Left colon (tissue), 2 donors: ENCODE results near the gene DRAP1. TPM values are rescaled to one million over a fixed set of nuclear protein-coding genes. Genes with fewer than 3 reads are reported as not detected.
A peak's percentile ranks its signal among the peaks of the same experiment; 100 is the strongest.

Experiments
- ATAC-seq: fragments of 200-7000 bp; cut with Tn5 transposase; one replicate; pipeline ENCODE4 v1.9.1; 2020; ENCODE audit warnings: mild to moderate bottlenecking, moderate library complexity
- DNase-seq, 2 donors: peaks; one replicate each; pipeline ENCODE4 v3.0.0-alpha.2; 2020
- intact Hi-C, 2 donors: fragments of 100-400 bp; cut with DNase I in 1 of 2; cut with micrococcal nuclease in 1 of 2; formaldehyde crosslinking; loops; one replicate each; pipeline versions ENCODE4 v1.11.2 to v1.14.0; 2022; cut with DNase I, micrococcal nuclease
- total RNA-seq, 2 donors: library from RNA; stranded (reverse); fragmentation: NEBNext Ultra II Directional; extraction: Animal tissue kit (Norgen Biotek cat#: 25700); gene quantifications; one replicate each; pipeline ENCODE4 v1.2.1, GENCODE V29; 2021
- donor health status: DM: no; HTN: no; CAD: no.
- donor health status: DM: yes; HTN: yes; CAD: no.

The DRAP1 gene
- total RNA-seq, 2 donors from 2014 or later, result 47.3 to 53.4 TPM

DNA sequence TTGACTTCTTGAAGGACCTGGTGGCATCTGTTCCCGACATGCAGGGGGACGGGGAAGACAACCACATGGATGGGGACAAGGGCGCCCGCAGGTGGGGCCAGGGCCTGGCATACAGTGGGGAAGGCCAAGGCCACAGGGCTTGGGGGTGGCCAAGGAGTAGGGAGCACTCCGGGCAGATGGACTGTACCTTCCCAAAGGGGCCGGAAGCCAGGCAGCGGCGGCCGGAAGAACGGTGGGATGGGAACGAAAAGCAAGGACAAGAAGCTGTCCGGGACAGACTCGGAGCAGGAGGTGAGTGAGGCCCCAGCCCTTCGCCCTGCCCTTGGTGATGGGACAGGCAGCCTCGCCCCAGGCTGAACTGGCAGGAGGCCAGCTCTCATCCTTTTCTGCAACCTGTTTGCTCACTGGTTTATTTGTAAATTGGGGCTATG lies 1.2 kb downstream of the DRAP1 start:
- DNase-seq, result peak in 1 of 2 donors; percentile 49
- intact Hi-C loops, result no loop called here

GRCh38 chr11:65921033-65921555 lies 1.9 kb downstream of the DRAP1 start:
- intact Hi-C loops, result no loop called here
- no peak for ATAC-seq

More for the DNA sequence above, 1.2 kb downstream of the DRAP1 start:
- ATAC-seq, result no peak

GRCh38 chr11:65921876-65922275 lies 2.6 kb downstream of the DRAP1 start:
- DNase-seq (no peak), ATAC-seq (no peak)
- intact Hi-C loops, result no loop called here

More at GRCh38 chr11:65921033-65921555, 1.9 kb downstream of the DRAP1 start:
- DNase-seq, result no peak

GRCh38 chr11:65922565-65922964 lies 3.3 kb downstream of the DRAP1 start:
- intact Hi-C loops, result no loop called here
- ATAC-seq, result no peak
- DNase-seq, result no peak

DNA sequence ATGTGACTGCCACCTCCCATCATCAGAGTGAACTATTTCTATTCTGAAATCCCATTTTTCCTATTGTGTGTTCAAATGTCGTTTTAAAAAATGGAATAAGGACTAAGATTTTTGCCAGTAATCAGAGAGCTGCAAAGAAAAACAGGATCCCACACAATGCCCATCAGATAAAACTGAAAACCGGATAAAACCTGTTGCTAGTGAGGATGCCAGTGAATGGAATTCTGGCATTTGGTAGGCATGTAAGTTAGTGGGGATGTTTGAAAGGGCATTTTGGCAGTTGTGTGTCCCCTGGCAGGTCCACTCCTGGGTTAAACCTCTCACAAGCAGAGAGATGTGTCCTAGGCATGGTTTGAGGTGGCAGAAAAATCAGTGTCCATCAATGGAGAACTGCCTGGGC lies 6.2 kb downstream of the DRAP1 start:
- ATAC-seq, result no peak
- intact Hi-C loops, result no loop called here
- DNase-seq, result no peak

DNA sequence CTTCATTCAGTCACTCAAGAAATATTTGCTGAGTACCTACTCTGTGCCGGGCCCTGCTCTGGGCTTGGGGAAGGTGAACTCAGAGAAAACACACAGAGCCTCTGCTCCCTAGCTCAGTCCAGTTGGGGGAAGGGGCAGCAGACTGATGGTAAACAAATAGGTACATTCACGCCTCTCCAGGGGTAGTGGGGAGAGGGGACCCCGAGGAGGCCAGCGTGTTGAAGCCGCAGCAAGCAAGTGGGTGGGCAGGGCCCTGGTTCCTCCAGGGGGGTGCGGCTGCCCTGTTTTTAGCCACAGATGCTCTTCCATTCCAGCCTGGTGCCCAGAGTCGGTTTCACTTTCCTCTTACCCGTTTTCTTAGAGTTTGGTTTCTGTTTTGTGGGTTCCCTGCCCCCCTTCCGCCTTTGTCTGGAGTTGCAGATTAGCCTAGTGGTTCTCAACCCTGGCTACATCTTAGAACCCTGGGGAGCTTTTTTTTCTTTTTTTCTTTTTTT lies 8.7 kb downstream of the DRAP1 start:
- DNase-seq (peak; percentile 46 to 64), ATAC-seq (peak; percentile 32)
- intact Hi-C loops, result no loop called here

- intact Hi-C loops, result no loop called here
- no peak for DNase-seq
- no peak for ATAC-seq
These were observed 9.4 kb downstream of the DRAP1 start for GRCh38 chr11:65928667-65929066.

DNA sequence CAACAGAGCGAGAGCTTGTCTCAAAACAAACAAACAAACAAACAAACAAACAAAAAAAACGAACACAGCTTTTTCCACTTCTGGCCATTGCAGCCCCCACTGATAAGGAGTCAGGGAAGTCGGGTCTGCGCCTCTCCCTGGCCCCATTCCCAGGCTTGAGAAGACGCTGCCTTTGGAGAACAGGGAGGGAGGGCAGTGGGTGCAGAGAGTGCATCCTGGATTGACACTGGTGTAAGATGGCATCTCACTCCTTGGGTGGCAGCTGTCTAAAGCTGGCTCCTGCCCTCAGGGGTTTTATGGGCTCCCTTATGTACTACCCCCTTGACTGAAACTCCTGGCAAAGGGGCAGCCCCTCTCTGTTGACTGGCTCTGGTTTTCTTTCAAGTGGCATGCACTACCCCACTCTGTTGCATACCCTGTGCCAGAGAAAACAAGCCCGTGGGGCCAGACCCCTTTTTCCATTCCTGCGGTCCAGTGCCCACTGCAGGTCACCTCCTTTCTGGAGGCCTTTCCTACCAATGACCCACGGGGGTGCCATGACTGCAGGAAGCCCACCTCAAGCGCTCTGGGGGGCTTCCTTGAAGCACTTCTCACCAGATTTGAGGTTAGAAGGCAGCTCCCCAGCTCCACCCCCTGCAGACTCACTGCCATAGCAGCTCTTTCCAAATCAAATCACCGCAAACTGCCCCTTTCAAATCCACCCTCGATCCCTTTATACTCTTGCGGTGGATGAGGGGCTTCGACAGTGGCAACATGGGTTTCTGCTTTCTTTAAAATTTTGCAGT lies 12.7 kb downstream of the DRAP1 start:
- no peak for DNase-seq
- intact Hi-C loops, result no loop called here
- no peak for ATAC-seq

GRCh38 chr11:65932558-65932919 lies 13.3 kb downstream of the DRAP1 start:
- no peak for DNase-seq
- intact Hi-C loops, result no loop called here
- no peak for ATAC-seq

GRCh38 chr11:65934014-65934413 lies 14.8 kb downstream of the DRAP1 start:
- DNase-seq, result no peak
- intact Hi-C loops, result no loop called here
- ATAC-seq, result no peak

DNA sequence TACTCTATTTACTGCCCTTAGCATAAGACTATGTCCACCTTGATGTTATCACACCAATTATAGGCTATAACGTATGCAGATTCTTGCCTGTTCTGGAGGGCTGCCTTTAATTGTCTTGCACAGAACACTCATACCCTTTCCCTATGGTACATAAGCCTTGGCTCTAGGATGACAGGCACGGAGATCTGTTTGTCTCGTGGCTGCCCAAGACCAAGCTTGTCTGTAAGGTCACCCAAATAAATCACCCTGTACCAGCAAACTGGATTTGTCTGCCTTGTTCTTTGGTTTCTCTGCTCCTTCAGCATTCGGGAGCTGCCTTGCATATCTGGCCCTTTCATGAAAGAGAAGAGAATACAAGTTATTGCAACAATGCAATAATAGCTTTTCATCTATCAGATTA lies 18.5 kb downstream of the DRAP1 start:
- intact Hi-C loops, result no loop called here
- no peak for ATAC-seq
- no peak for DNase-seq

GRCh38 chr11:65941720-65942310 lies 22.6 kb downstream of the DRAP1 start:
- intact Hi-C loops, result no loop called here
- ATAC-seq, result no peak
- no peak for DNase-seq

DNA sequence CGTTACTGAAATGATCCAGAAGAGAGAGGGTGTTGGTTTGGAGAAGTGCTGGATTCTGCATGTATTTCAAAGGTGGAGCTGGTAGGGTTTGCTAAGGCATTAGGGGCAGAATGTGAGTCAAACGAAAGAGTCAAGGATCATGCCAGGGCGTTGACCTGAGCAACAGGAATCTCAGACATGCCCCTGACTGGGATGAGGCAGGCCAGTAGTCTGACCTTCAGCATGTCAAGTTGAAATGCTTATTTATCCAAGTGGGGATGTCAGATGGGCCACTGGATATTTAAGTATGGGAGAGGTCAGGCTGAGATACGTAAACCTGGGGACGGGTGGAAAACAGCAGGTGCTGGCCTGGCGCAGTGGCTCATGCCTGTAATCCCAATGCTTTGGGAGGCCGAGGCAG lies 23.3 kb downstream of the DRAP1 start:
- no peak for ATAC-seq
- no peak for DNase-seq
- intact Hi-C loops, result no loop called here

- intact Hi-C loops, result no loop called here
- ATAC-seq, result no peak
- DNase-seq, result no peak
These were observed 25.0 kb downstream of the DRAP1 start for GRCh38 chr11:65944191-65944590.

DNA sequence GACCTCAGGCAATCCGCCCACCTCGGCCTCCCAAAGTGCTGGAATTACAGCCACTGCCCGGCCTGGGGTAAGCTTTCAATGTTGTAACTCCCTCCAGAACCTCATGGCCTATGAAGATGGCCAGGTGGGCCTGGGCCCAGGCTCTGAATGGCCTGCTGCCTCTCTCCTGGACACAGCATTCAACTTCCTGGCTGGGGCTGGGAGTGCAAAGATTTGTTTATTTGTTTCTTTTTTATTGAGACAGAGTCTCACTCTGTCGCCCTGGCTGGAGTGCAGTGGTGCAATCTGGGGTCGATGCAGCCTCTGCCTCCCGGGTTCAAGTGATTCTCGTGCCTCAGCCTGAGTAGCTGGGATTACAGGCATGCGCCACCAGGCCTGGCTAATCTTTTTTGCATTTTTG lies 25.5 kb downstream of the DRAP1 start:
- ATAC-seq, result no peak
- DNase-seq, result no peak
- intact Hi-C loops, result no loop called here

DNA sequence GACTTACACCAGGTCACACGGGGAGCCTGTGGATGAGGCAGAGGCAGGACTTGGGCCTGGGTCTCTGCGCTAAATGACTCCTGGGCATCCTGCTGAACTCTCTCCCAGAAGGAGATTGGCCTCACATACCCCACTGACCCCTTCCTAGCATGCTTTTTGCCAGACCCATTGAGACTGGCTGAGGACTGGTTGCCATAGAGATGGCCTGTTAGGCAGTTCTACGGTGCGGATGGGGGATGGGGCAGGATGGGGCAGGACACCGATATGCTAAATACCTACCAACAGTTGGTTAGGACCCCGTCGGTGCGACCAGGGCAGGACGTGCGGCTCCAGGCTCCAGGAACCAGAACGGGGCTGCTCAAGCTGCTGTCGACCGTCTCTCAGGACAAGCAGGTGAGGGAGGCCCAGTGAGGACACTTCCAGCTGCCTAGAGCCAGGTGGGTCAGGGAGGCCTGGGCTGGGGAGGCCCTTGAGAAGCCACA lies 26.2 kb downstream of the DRAP1 start, which contains the start of gene TSGA10IP:
TSS of gene TSGA10IP (plus strand) at position 51 of the 482 bp plus-strand sequence. CDS start at position 247, 196 bp downstream.
- DNase-seq, result no peak
- ATAC-seq, result no peak
- intact Hi-C loops, result no loop called here

DNA sequence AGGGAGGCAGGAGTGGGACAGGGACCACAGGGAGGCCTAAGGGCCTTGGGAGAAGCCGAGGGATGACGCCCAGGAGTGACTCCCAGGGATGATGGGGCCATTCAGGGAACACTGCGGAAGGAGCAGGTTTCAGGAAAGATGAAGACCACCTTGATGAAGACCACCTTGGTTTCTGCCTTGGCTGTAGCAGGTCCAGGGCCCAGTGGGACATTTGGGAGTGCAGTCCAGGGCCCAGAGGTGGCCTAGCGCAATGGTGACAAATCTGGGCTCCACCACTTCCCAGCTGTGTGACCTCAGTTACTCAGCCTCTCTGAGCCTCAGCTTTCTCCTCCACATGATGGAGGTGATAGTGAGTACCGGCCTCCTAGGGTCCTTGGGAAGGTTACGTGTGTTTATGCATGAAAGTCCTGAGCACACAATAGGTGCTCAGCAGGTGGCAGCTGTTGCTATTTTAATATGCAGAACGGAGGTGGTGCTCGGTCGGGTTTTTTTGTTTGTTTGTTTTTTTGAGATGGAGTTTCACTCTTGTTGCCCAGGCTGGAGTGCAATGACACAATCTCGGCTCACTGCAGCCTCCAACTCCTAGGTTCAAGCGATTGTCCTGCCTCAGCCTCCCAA lies 26.8 kb downstream of the DRAP1 start:
- DNase-seq (no peak), ATAC-seq (no peak)
- intact Hi-C loops, result no loop called here

DNA sequence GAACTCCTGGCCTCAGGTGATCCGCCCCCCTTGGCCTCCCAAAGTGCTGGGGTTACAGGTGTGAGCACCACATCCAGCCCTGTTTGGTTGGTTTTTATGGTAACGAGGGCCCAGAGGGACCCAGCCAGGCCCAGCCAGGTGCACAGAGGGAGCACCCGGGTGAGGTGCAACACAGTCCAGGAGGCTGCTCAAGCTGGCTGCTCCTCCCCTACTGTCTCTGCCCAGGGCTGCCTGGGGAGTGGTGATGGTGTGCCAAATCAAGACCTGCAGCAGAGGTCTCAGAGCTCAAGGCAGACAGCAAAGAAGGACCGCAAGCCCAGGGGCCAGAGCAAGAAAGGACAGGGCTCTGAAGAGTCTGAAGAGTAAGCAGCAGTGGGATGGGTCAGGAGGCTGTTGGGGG lies 27.4 kb downstream of the DRAP1 start:
- DNase-seq (no peak), ATAC-seq (no peak)
- intact Hi-C loops, result no loop called here

- DNase-seq (no peak), ATAC-seq (no peak)
- intact Hi-C loops, result no loop called here
These were observed 27.9 kb downstream of the DRAP1 start for GRCh38 chr11:65947133-65947532.
